ENCODE data around the gene COX4I2.

COX4I2 gene

GRCh38 chr20:31671324-31671723 is 33.6 kb downstream of the COX4I2 start:
- Histone ChIP-seq H3K36me3 (ENCODE audit: insufficient read depth) (no peaks in the 10 kb centered on the region; the same call in 1 of the 2 replicates), H3K4me3 (IDR thresholded peaks at IDR 0.05; ENCODE audit: insufficient read depth, low read depth, low read length) (no peak overlapping the region), H3K9ac (no peak overlapping the region), H2AFZ (ENCODE audit: low read depth) (no peak overlapping the region), H4K20me1 (ENCODE audit: insufficient read depth) (no peaks in the 10 kb centered on the region), H3K4me2 (no peak overlapping the region), H3K27me3 (ENCODE audit: insufficient read depth, low read depth) (no peaks in the 10 kb centered on the region), H3K4me1 (ENCODE audit: low read depth, poor library complexity, severe bottlenecking) (no peaks in the 10 kb centered on the region), H3K27ac (no peak overlapping the region), H3K79me2 (ENCODE audit: insufficient read depth, low read depth) (no peaks in the 10 kb centered on the region)
- TF ChIP-seq, protein P1, sequence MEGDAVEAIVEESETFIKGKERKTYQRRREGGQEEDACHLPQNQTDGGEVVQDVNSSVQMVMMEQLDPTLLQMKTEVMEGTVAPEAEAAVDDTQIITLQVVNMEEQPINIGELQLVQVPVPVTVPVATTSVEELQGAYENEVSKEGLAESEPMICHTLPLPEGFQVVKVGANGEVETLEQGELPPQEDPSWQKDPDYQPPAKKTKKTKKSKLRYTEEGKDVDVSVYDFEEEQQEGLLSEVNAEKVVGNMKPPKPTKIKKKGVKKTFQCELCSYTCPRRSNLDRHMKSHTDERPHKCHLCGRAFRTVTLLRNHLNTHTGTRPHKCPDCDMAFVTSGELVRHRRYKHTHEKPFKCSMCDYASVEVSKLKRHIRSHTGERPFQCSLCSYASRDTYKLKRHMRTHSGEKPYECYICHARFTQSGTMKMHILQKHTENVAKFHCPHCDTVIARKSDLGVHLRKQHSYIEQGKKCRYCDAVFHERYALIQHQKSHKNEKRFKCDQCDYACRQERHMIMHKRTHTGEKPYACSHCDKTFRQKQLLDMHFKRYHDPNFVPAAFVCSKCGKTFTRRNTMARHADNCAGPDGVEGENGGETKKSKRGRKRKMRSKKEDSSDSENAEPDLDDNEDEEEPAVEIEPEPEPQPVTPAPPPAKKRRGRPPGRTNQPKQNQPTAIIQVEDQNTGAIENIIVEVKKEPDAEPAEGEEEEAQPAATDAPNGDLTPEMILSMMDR (conservative IDR thresholded peaks at IDR 0.05; ENCODE audit: low read depth, low read length), result no peak

- no peak overlapping the region for H3K9ac ChIP-seq
- no peaks in the 10 kb centered on the region for H3K79me2 ChIP-seq (ENCODE audit: insufficient read depth, low read depth)
These were observed 35.7 kb downstream of the COX4I2 start for GRCh38 chr20:31673435-31673834.

GRCh38 chr20:31673943-31674463 is 36.3 kb downstream of the COX4I2 start:
- Histone ChIP-seq H3K9ac (no peak overlapping the region), H2AFZ (ENCODE audit: low read depth) (no peak overlapping the region), H3K27me3 (ENCODE audit: insufficient read depth, low read depth) (no peaks in the 10 kb centered on the region), H3K36me3 (ENCODE audit: insufficient read depth) (no peaks in the 10 kb centered on the region; the same call in 1 of the 2 replicates), H3K4me2 (no peak overlapping the region), H3K4me1 (ENCODE audit: low read depth, poor library complexity, severe bottlenecking) (no peaks in the 10 kb centered on the region), H3K79me2 (ENCODE audit: insufficient read depth, low read depth) (no peaks in the 10 kb centered on the region), H4K20me1 (ENCODE audit: insufficient read depth) (no peaks in the 10 kb centered on the region), H3K4me3 (IDR thresholded peaks at IDR 0.05; ENCODE audit: insufficient read depth, low read depth, low read length) (no peak overlapping the region), H3K27ac (no peak overlapping the region)
- TF ChIP-seq, protein P1 (conservative IDR thresholded peaks at IDR 0.05; ENCODE audit: low read depth, low read length), result no peak

More at GRCh38 chr20:31673435-31673834, 35.7 kb downstream of the COX4I2 start:
- Histone ChIP-seq H3K4me3 (IDR thresholded peaks at IDR 0.05; ENCODE audit: insufficient read depth, low read depth, low read length) (no peak overlapping the region), H4K20me1 (ENCODE audit: insufficient read depth) (no peaks in the 10 kb centered on the region), H3K27ac (no peak overlapping the region), H3K4me1 (ENCODE audit: low read depth, poor library complexity, severe bottlenecking) (no peaks in the 10 kb centered on the region), H3K27me3 (ENCODE audit: insufficient read depth, low read depth) (no peaks in the 10 kb centered on the region), H3K36me3 (ENCODE audit: insufficient read depth) (no peaks in the 10 kb centered on the region; the same call in 1 of the 2 replicates), H3K4me2 (no peak overlapping the region), H2AFZ (ENCODE audit: low read depth) (no peak overlapping the region)
- TF ChIP-seq, protein P1 (conservative IDR thresholded peaks at IDR 0.05; ENCODE audit: low read depth, low read length), result no peak

DNA sequence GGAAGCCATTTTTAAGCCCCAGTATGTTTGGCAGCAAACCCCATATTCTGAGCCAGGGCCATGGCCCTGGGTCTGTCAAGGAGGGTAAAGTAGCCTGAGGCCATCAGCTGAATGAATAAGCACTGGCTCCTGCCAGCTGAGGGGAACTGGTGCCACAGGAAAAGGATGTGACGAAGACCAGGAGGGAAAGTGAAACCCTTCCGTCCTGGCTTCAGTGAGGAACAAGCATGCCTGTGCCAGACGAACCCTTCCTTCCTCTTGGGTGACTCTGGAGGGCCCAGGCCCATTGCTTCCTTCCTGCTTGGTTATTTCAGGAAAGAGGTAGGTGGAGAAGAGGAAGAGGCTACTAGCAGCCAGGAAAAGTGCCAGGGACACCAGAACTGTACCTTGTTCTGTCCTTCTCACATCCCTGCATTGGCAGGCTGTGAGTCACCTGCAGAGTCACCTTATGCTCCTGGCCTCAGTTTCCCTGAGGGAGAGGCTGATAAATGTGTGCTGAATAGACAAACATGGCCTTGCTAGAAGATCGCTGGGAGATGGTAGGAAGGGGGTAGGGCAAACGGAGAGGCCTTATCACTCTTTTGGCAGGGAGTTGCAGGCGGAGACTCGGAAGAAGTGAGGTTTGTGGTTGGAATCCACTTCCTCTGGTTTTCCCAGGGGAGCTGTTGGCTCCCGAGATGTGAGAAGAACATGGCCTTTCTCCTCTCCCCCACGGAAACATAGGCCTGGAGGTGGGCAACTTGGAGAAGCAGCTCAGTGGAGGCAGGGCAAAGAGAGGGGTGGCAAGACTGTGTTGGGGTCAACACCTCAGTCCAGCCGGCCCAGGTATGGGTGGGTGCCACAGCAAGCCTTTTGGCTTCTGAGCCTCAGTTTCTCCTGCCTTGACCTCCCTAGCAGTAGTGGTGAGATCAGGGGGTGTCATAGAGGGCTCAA is 37.4 kb downstream of the COX4I2 start:
- TF ChIP-seq, protein P1 (conservative IDR thresholded peaks at IDR 0.05; ENCODE audit: low read depth, low read length), result no peak
- Histone ChIP-seq H3K36me3 (ENCODE audit: insufficient read depth) (no peaks in the 10 kb centered on the region), H3K4me2 (no peak overlapping the region), H3K4me1 (ENCODE audit: low read depth, poor library complexity, severe bottlenecking) (no peaks in the 10 kb centered on the region), H3K27me3 (ENCODE audit: insufficient read depth, low read depth) (no peaks in the 10 kb centered on the region), H3K9ac (no peak overlapping the region), H3K79me2 (ENCODE audit: insufficient read depth, low read depth) (no peaks in the 10 kb centered on the region), H2AFZ (ENCODE audit: low read depth) (no peak overlapping the region), H3K27ac (no peak overlapping the region), H4K20me1 (ENCODE audit: insufficient read depth) (no peaks in the 10 kb centered on the region), H3K4me3 (IDR thresholded peaks at IDR 0.05; ENCODE audit: insufficient read depth, low read depth, low read length) (no peak overlapping the region)

All from KMS-11 (cell line).